GM12878 (cell line): ENCODE measurements around the gene LRP5. TPM values are rescaled to one million over a fixed set of nuclear protein-coding genes. Genes with fewer than 3 reads are reported as not detected.

Source experiments
- ATAC-seq: fragments of 200-7000 bp; cut with Tn5 transposase; 3 replicates; pipeline ENCODE4 v1.9.1; 2020; ENCODE audit warnings: mild to moderate bottlenecking, moderate library complexity
- BruUV-seq: library from RNA; stranded (reverse); fragments of 400-500 nt; replicated peaks from 2 replicates; lab custom pipeline; 2021; lab: Mats Ljungman, UMichigan
- CTCF ChIA-PET: fragments of 300-600 bp; sonication (Branson Sonifier 250); formaldehyde crosslinking; extraction: SDS; loops from one replicate; lab custom pipeline; 2021; ENCODE audit warnings: inconsistent platforms; lab: Yijun Ruan, JAX
- POLR2A ChIA-PET: fragments of 350-600 bp; formaldehyde crosslinking; extraction: SDS; loops from one replicate; lab custom pipeline; 2021; ENCODE audit warnings: inconsistent platforms; lab: Charles Lee
- RAD21 ChIA-PET: fragments of 300-600 bp; sonication (Branson Sonifier 250); formaldehyde crosslinking; loops from one replicate; lab custom pipeline; 2023; ENCODE audit warnings: antibody characterized with exemption; ENCODE audit not compliant: unreplicated experiment; lab: Charles Lee
- SMC1A ChIA-PET: fragments of 300-600 bp; sonication (Branson Sonifier 250); formaldehyde crosslinking; loops from one replicate; lab custom pipeline; 2023; ENCODE audit not compliant: unreplicated experiment, uncharacterized antibody; lab: Charles Lee
- DNase-seq: peaks from one replicate; pipeline ENCODE4 v3.0.0-alpha.2; 2011; ENCODE audit warnings: low read depth, low spot score
- FAIRE-seq: peaks from 3 replicates; lab custom pipeline; 2011; peaks lifted over from hg19 to GRCh38; lab: Jason Lieb, UNC
- H2AFZ ChIP-seq: 2 replicates; pipeline ENCODE4 v1.6.0; 2011; ENCODE audit warnings: low read depth, low read length, control low read depth; ENCODE audit not compliant: control insufficient read depth
- H3K27ac ChIP-seq: 2 replicates; pipeline ENCODE4 v1.5.1; 2011; ENCODE audit warnings: control low read depth; ENCODE audit not compliant: control insufficient read depth, insufficient read depth
- H3K27me3 ChIP-seq, 2 experiments: replicated peaks in 1 of 2; 2 replicates each; pipeline versions ENCODE4 v1.6.0 to v1.6.1; 2011; ENCODE audit warnings: low read length in 1 of 2; ENCODE audit not compliant: control insufficient read depth in 2 of 2, insufficient read depth in 2 of 2
- H3K36me3 ChIP-seq, 2 experiments: 2 replicates each; pipeline ENCODE4 v1.5.1; 2011; ENCODE audit warnings: low read length in 1 of 2; ENCODE audit not compliant: control insufficient read depth in 2 of 2, insufficient read depth in 2 of 2
- H3K4me1 ChIP-seq: 2 replicates; pipeline ENCODE4 v1.6.1; 2011; ENCODE audit warnings: mild to moderate bottlenecking, low read length, moderate library complexity, mixed read lengths; ENCODE audit not compliant: control insufficient read depth, insufficient read depth
- H3K4me2 ChIP-seq: 2 replicates; pipeline ENCODE4 v1.6.0; 2011; ENCODE audit warnings: control low read depth; ENCODE audit not compliant: control insufficient read depth, insufficient read depth
- H3K4me3 ChIP-seq: fragments of 200-600 bp; sonication (generic); 2 replicates; pipeline ENCODE4 v1.5.1; 2016
- H3K79me2 ChIP-seq: 2 replicates; pipeline ENCODE4 v1.6.0; 2011; ENCODE audit warnings: low read length; ENCODE audit not compliant: control insufficient read depth, insufficient read depth
- H3K9ac ChIP-seq: 2 replicates; pipeline ENCODE4 v1.8.0; 2011; ENCODE audit warnings: low read length, control low read depth, mixed read lengths; ENCODE audit not compliant: control insufficient read depth, insufficient read depth
- H3K9me3 ChIP-seq: replicated peaks from 3 replicates; pipeline ENCODE4 v1.5.1; 2011; ENCODE audit warnings: mild to moderate bottlenecking, low read length; ENCODE audit not compliant: control insufficient read depth, insufficient read depth
- H4K20me1 ChIP-seq: 2 replicates; pipeline ENCODE4 v1.6.0; 2011; ENCODE audit not compliant: control insufficient read depth, insufficient read depth
- ATF7 ChIP-seq: fragments of 450-650 bp; IDR thresholded peaks from 2 replicates; pipeline ENCODE4 v1.6.1; 2016; ENCODE audit warnings: low read depth, mild to moderate bottlenecking
- BACH1 ChIP-seq: fragments of 450-650 bp; IDR thresholded peaks from 2 replicates; pipeline ENCODE4 v1.6.1; 2017; ENCODE audit warnings: mild to moderate bottlenecking, borderline replicate concordance
- CUX1 ChIP-seq: IDR thresholded peaks from 2 replicates; pipeline ENCODE4 v1.6.1; 2012; ENCODE audit warnings: improper control_type of control experiment, low read depth, low read length; ENCODE audit not compliant: insufficient replicate concordance
- EED ChIP-seq: sonication (generic); IDR thresholded peaks from 2 replicates; pipeline ENCODE4 v1.6.1; 2016; ENCODE audit warnings: antibody characterized with exemption, low read depth
- EZH2 ChIP-seq: IDR thresholded peaks from 2 replicates; pipeline ENCODE4 v1.6.1; 2012; ENCODE audit warnings: low read depth, mild to moderate bottlenecking, control low read depth, inconsistent platforms, low read length, borderline replicate concordance; ENCODE audit not compliant: control insufficient read depth
- PBX3 ChIP-seq: IDR thresholded peaks from 2 replicates; pipeline ENCODE4 v1.6.1; 2011; ENCODE audit warnings: mild to moderate bottlenecking, low read depth, low read length, moderate library complexity; ENCODE audit not compliant: insufficient replicate concordance
- POU2F2 ChIP-seq: IDR thresholded peaks from 3 replicates; pipeline ENCODE4 v1.6.1; 2011; ENCODE audit warnings: low read depth, mild to moderate bottlenecking, low read length, borderline replicate concordance
- RAD51 ChIP-seq: fragments of 450-650 bp; IDR thresholded peaks from 2 replicates; pipeline ENCODE4 v1.6.1; 2016; ENCODE audit warnings: moderate library complexity, mild to moderate bottlenecking, inconsistent platforms
- REST ChIP-seq: IDR thresholded peaks from 2 replicates; pipeline ENCODE4 v1.6.1; 2012; ENCODE audit warnings: mild to moderate bottlenecking, low read depth, low read length
- SIX5 ChIP-seq: IDR thresholded peaks from 2 replicates; pipeline ENCODE4 v1.6.1; 2011; ENCODE audit warnings: mild to moderate bottlenecking, low read depth, low read length, moderate library complexity; ENCODE audit not compliant: severe bottlenecking
- ZNF622 ChIP-seq: fragments of 450-650 bp; IDR thresholded peaks from 2 replicates; pipeline ENCODE4 v1.6.1; 2017; ENCODE audit warnings: mild to moderate bottlenecking, inconsistent platforms
- WGBS: methylation state at CpG from one replicate; pipeline ENCODE4 v1.1.6; 2016; ENCODE audit warnings: low lambda C conversion rate; ENCODE audit not compliant: insufficient replicate concordance, insufficient coverage; ENCODE audit errors: missing lambda C conversion rate; 5-methylcytosine and 5-hydroxymethylcytosine counted together
- in situ Hi-C: fragments of 300-500 bp; cut with MboI; formaldehyde crosslinking; loops from 9 replicates; pipeline ENCODE4 v1.14.3; 2018; ENCODE audit warnings: mixed read lengths
- intact Hi-C: fragments of 100-400 bp; cut with micrococcal nuclease; formaldehyde crosslinking; loops from one replicate; pipeline ENCODE4 v1.14.2; 2022; ENCODE audit not compliant: unreplicated experiment
- polyA plus RNA-seq, 11 experiments: library from polyadenylated mRNA; depleted of rRNA in 4 of 11; unstranded in 6 of 11; stranded (reverse) in 5 of 11; fragments of >200 nt; fragmentation: Nextera tagmentation in 4 of 11; fragmentation: Illumina TruSeq in 1 of 11; extraction: Ambion mirVana in 4 of 11; extraction: Trizol in 1 of 11; gene quantifications; 1 replicate in 1 of 11; 2 replicates in 10 of 11; pipeline versions ENCODE4 v1.2.1 to v1.2.3, GENCODE V29; 2011 to 2016; ENCODE audit warnings: inconsistent platforms in 2 of 11, missing spikeins in 2 of 11, low read depth in 1 of 11
- total RNA-seq, 4 experiments: library from RNA; depleted of rRNA in 3 of 4; stranded (reverse); fragments of >200 nt in 3 of 4; fragmentation: Illumina TruSeq in 1 of 4; extraction: Trizol in 1 of 4; gene quantifications; 2 replicates each; pipeline versions ENCODE4 v1.2.1 to v1.2.3, GENCODE V29; 2013 to 2021

The LRP5 gene
- total and polyA plus RNA-seq, 10 of the 15 experiments (the other 5 are each of a cell fraction or from before 2014, with no cell fraction given) = 0.37 to 34.0 (median 6.6) TPM

GRCh38 chr11:68325907-68326220, 13.5 kb downstream of the LRP5 start (continued):
- TF ChIP-seq CUX1 = no peak
- TF ChIP-seq EED = no peak

- Histone ChIP-seq H4K20me1 (peaks cover 2% of the 10 kb centered on the region), H3K4me2 (no peak overlapping the region), H2AFZ (no peak overlapping the region), H3K4me3 (no peak overlapping the region), H3K4me1 (peaks cover 8% of the 10 kb centered on the region), H3K27ac (no peak overlapping the region), H3K27me3 (no peaks in the 10 kb centered on the region), H3K9ac (no peak overlapping the region), H3K9me3 (no peaks in the 10 kb centered on the region), H3K36me3 (peaks cover 0 to 1% of the 10 kb centered on the region in 2 experiments; a peak in 2 of 4 replicates), H3K79me2 (peaks cover 6% of the 10 kb centered on the region)
- ChIA-PET POLR2A (interaction anchor here (0.6 kb wide), 1 partner anchor 39 kb away, joined by 4 read pairs; no protein-coding TSS in a partner anchor), RAD21 (no interaction called here), CTCF (interaction anchor here (1.3 kb wide), 1 partner anchor 9 kb away, joined by 3 read pairs; no protein-coding TSS in a partner anchor), SMC1A (no interaction called here)
- no peak for FAIRE-seq
- in situ Hi-C loops (no loop called here), intact Hi-C loops (no loop called here)
- 62% methylated on average over 28 of the region's 28 CpGs for WGBS
- no peak for DNase-seq
- ATAC-seq = no peak
- BruUV-seq = no TSS peak
- TF ChIP-seq POU2F2 (no peak), ATF7 (no peak), SIX5 (no peak), REST (no peak), PBX3 (no peak), RAD51 (no peak), EZH2 (no peak), BACH1 (no peak), ZNF622 (no peak)
These were observed 14.2 kb downstream of the LRP5 start for GRCh38 chr11:68326334-68327215.
